Mesothelial cell of epicardium (in vitro differentiated cells): ENCODE data around the gene SHC3. TPM values are rescaled to one million over a fixed set of nuclear protein-coding genes. Genes with fewer than 3 reads are reported as not detected.

Experiments used
- DNase-seq, 2 experiments: peaks; one replicate each; pipeline ENCODE4 v3.0.0; 2021; ENCODE audit warnings: low spot score in 2 of 2; ENCODE audit not compliant: unreplicated experiment in 2 of 2
- H3K27ac Mint-ChIP-seq: 2 replicates; pipeline ENCODE4 v1.8.0; 2021; ENCODE audit warnings: mixed read lengths
- H3K27me3 Mint-ChIP-seq: 2 replicates; pipeline ENCODE4 v1.8.0; 2021; ENCODE audit warnings: low read depth, mixed read lengths
- H3K36me3 Mint-ChIP-seq: 2 replicates; pipeline ENCODE4 v1.8.0; 2021; ENCODE audit warnings: mixed read lengths
- H3K4me1 Mint-ChIP-seq: 2 replicates; pipeline ENCODE4 v1.8.0; 2021; ENCODE audit warnings: mixed read lengths
- H3K4me3 Mint-ChIP-seq: 2 replicates; pipeline ENCODE4 v1.8.0; 2021; ENCODE audit warnings: mild to moderate bottlenecking, moderate library complexity, mixed read lengths
- H3K9me3 Mint-ChIP-seq: 2 replicates; pipeline ENCODE4 v1.8.0; 2021; ENCODE audit warnings: mixed read lengths
- total RNA-seq: library from RNA; stranded (reverse); gene quantifications from 3 replicates; pipeline ENCODE4 v1.2.1, GENCODE V29; 2021
- TF ChIP-seq, protein P1 (sequence below): fragments of 200-600 bp; sonication (generic); IDR thresholded peaks from one replicate; pipeline ENCODE4 v1.5.0; 2021; ENCODE audit warnings: antibody characterized with exemption; ENCODE audit not compliant: unreplicated experiment

The SHC3 gene
- total RNA-seq, 1 donor from 2014 or later, result 2.1 TPM

DNA sequence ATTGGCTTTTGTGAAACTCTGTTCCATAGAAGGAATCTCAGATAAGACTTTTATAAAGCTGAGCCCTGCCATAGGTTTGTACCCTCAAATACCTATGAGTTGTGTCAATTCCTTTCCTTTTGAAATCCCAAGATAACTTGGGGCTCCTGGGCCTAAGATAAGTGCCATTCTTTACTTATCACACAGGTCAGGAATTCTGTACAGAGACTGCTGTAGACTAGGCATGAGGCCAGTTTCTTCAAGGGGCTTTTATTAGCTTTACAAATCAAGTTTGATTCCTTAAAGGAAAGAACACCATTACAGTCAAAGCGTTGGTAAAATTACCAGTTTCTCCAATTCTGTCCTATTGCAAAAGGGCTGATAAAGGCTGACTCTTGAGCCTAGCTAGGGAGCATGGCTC is 39.2 kb downstream of the SHC3 start:
- no peak for DNase-seq
- Mint-ChIP-seq H3K4me3 (no peak overlapping the region), H3K4me1 (peaks cover 25% of the 10 kb centered on the region), H3K27me3 (no peaks in the 10 kb centered on the region), H3K9me3 (peaks cover 21% of the 10 kb centered on the region), H3K27ac (peak overlapping the region; percentile 65), H3K36me3 (no peaks in the 10 kb centered on the region)
- TF ChIP-seq, protein P1, sequence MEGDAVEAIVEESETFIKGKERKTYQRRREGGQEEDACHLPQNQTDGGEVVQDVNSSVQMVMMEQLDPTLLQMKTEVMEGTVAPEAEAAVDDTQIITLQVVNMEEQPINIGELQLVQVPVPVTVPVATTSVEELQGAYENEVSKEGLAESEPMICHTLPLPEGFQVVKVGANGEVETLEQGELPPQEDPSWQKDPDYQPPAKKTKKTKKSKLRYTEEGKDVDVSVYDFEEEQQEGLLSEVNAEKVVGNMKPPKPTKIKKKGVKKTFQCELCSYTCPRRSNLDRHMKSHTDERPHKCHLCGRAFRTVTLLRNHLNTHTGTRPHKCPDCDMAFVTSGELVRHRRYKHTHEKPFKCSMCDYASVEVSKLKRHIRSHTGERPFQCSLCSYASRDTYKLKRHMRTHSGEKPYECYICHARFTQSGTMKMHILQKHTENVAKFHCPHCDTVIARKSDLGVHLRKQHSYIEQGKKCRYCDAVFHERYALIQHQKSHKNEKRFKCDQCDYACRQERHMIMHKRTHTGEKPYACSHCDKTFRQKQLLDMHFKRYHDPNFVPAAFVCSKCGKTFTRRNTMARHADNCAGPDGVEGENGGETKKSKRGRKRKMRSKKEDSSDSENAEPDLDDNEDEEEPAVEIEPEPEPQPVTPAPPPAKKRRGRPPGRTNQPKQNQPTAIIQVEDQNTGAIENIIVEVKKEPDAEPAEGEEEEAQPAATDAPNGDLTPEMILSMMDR, result no peak

DNA sequence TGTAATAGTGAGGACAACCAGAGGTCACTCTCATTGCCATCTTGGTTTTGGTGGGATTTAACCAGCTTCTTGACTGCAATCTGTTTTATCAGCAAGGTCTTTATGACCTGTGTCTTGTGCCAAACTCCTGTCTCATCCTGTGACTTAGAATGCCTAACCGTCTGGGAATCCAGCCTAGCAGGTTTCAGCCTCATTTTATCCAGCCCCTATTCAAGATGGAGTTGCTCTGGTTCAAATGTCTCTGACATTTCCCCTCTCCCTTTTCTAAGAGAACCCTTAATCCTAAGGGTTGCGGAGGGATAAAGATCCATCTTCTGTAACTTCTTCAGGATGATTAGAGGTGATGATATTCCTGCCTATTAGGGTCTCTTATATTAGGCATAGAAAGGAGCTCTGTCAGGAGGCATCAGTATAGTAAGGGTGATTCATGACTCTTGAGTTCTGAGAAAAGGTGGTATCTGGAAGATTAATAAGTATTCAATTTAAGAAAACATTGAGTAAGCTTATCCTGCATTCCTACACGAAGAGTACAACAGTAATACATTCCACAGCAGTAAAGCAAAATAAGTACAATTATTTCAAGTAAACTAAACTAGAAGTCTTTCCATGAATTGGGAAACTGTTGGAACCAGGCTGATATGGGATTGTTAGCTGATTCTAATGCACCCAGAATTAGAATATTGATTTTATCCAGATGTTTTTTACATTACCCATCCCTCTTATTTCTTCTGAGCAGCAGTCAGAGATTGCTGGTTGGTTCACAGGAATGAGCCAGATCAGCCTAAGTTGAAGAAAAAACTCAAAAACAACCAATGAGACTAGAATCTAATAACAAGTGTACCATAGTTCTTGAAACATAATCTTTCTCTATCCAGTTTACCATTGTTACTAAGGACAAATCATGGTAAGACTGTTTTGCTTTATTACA is 39.9 kb downstream of the SHC3 start:
- TF ChIP-seq, protein P1, result no peak
- no peak for DNase-seq
- H3K36me3 Mint-ChIP-seq, result no peaks in the 10 kb centered on the region
- H3K4me1 Mint-ChIP-seq, result peaks cover 25% of the 10 kb centered on the region
- peak overlapping the region; percentile 65 for H3K27ac Mint-ChIP-seq
- peaks cover 21% of the 10 kb centered on the region for H3K9me3 Mint-ChIP-seq
- no peaks in the 10 kb centered on the region for H3K27me3 Mint-ChIP-seq
- no peak overlapping the region for H3K4me3 Mint-ChIP-seq

DNA sequence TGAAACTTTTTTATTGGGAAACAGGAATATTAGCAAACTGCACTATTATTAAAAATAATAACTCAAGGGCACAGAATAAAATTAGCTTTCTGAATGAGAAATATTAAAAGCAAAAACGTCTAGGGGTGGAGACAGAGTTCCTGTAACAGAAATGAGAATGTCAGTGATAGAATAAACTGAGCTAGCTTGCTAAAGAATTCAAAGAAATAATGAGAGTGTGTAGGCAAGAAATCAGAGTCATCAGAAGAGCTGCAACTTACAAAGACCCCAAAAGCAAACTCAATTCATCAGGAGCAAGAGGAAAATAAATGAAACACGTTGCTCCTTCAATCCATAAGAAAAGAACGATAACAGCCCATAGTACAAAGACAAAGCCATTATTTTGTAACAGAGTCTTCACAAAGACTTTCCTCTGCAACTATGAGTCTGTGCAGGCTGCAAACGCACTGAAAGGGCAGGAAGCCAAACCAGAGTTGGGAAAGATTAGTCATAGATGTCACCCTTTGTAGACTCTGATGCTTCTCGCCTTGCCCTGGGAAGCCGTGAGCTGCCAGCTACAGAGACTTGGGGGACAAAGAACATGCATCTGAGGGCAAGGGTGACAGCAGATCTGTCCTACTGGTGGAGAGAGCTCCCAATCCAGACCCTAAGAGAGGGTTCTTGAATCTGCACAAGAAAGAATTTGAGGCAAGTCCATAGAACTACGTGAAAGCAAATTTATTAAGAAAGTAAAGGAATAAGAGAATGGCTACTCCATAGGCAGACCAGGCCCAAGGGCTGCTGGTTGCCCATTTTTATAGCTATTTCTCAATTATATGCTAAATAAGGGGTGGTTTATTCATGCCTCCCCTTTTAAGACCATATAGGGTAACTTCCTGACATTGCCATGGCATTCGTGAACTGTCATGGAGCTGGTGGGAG is 40.8 kb downstream of the SHC3 start:
- peaks cover 25% of the 10 kb centered on the region for H3K4me1 Mint-ChIP-seq
- H3K27ac Mint-ChIP-seq, result peak overlapping the region; percentile 89
- no peaks in the 10 kb centered on the region for H3K27me3 Mint-ChIP-seq
- TF ChIP-seq, protein P1, result no peak
- no peak overlapping the region for H3K4me3 Mint-ChIP-seq
- DNase-seq, result no peak
- no peaks in the 10 kb centered on the region for H3K36me3 Mint-ChIP-seq
- peaks cover 26% of the 10 kb centered on the region for H3K9me3 Mint-ChIP-seq

- no peaks in the 10 kb centered on the region for H3K27me3 Mint-ChIP-seq
- H3K36me3 Mint-ChIP-seq, result no peaks in the 10 kb centered on the region
- H3K4me1 Mint-ChIP-seq, result peaks cover 25% of the 10 kb centered on the region
- H3K4me3 Mint-ChIP-seq, result no peak overlapping the region
- H3K27ac Mint-ChIP-seq, result no peak overlapping the region
- DNase-seq, result no peak
- TF ChIP-seq, protein P1, result no peak
- peaks cover 35% of the 10 kb centered on the region for H3K9me3 Mint-ChIP-seq
These were observed 42.9 kb downstream of the SHC3 start for GRCh38 chr9:89135591-89136166.

GRCh38 chr9:89134709-89135108 is 43.9 kb downstream of the SHC3 start:
- no peak overlapping the region for H3K4me3 Mint-ChIP-seq
- H3K27me3 Mint-ChIP-seq, result no peaks in the 10 kb centered on the region
- H3K4me1 Mint-ChIP-seq, result peaks cover 21% of the 10 kb centered on the region
- H3K27ac Mint-ChIP-seq, result no peak overlapping the region
- DNase-seq, result no peak
- no peaks in the 10 kb centered on the region for H3K36me3 Mint-ChIP-seq
- H3K9me3 Mint-ChIP-seq, result peaks cover 35% of the 10 kb centered on the region
- TF ChIP-seq, protein P1, result no peak
